ENCODE measurements around the gene YBX2.
"Not testable (repeated sequence)": the region's sequence is repeated elsewhere in the genome, so short reads cannot be mapped to it uniquely, and the experiment has no call there.

DNA sequence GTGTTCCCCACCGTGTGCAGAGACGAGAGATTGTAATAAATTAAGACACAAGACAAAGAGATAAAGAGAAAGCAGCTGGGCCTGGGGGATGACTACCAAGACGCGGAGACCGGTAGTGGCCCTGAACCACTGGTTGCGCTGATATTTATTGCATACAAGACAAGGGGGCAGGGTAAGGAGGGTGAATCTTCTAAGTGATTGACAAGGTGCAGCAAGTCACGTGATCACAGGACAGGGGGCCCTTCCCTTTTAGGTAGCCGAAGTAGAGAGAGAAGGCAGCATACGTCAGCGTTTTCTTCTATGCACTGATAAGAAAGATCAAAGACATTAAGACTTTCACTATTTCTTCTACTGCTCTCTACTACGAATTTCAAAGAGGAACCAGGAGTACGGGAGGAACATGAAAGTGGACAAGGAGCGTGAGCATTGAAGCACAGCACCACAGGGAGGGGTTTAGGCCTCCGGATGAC, 38.2 kb upstream of the YBX2 start:
- not testable (repeated sequence) for TF ChIP-seq CTCF, POLR2A (IDR thresholded peaks at IDR 0.05)

All from body of pancreas (tissue), 4 donors.